Cardiac septum (tissue), 1 donor: ENCODE results near the gene IAH1. TPM values are rescaled to one million over a fixed set of nuclear protein-coding genes. Genes with fewer than 3 reads are reported as not detected.

Source experiments
- DNase-seq: peaks from one replicate; pipeline ENCODE4 v3.0.0-alpha.2; 2020; ENCODE audit warnings: low spot score
- intact Hi-C: fragments of 100-400 bp; cut with DNase I; formaldehyde crosslinking; loops from one replicate; pipeline ENCODE4 v1.14.0; 2022
- total RNA-seq: library from RNA; stranded (reverse); fragmentation: NEBNext Ultra II Directional; extraction: Animal tissue kit (Norgen Biotek cat#: 25700); gene quantifications from one replicate; pipeline ENCODE4 v1.2.1, GENCODE V29; 2021
- donor health status: DM: no; HTN: no; CAD: no.

IAH1 gene
- total RNA-seq, 1 donor from 2014 or later: 92.0 TPM

GRCh38 chr2:9518780-9519179 is 44.4 kb downstream of the IAH1 start:
- intact Hi-C loops: no loop called here
- no peak for DNase-seq

GRCh38 chr2:9519250-9519649 is 44.9 kb downstream of the IAH1 start:
- no peak for DNase-seq
- intact Hi-C loops: no loop called here

GRCh38 chr2:9524291-9524690 is 49.9 kb downstream of the IAH1 start:
- intact Hi-C loops: no loop called here
- DNase-seq: no peak

GRCh38 chr2:9525266-9525665 is 50.9 kb downstream of the IAH1 start:
- intact Hi-C loops: no loop called here
- no peak for DNase-seq

GRCh38 chr2:9527995-9528787 is 53.8 kb downstream of the IAH1 start:
- DNase-seq: no peak
- intact Hi-C loops: no loop called here

GRCh38 chr2:9532421-9532820 is 58.1 kb downstream of the IAH1 start:
- no peak for DNase-seq

GRCh38 chr2:9533663-9534062 is 59.3 kb downstream of the IAH1 start:
- intact Hi-C loops: no loop called here
- no peak for DNase-seq

More at GRCh38 chr2:9532421-9532820, 58.1 kb downstream of the IAH1 start:
- intact Hi-C loops: no loop called here

GRCh38 chr2:9535177-9535576 is 60.8 kb downstream of the IAH1 start:
- no peak for DNase-seq
- intact Hi-C loops: no loop called here

- intact Hi-C loops: no loop called here
Observed at GRCh38 chr2:9536504-9536903, 62.2 kb downstream of the IAH1 start.

GRCh38 chr2:9538000-9538507 is 63.7 kb downstream of the IAH1 start:
- no peak for DNase-seq
- intact Hi-C loops: no loop called here

More at GRCh38 chr2:9536504-9536903, 62.2 kb downstream of the IAH1 start:
- DNase-seq: no peak

Other genes starting within 250 kb of the IAH1 start
- gene ITGB1BP1, start 51.0 kb upstream of the IAH1 start, total RNA-seq: 160 TPM
- 17.1 TPM for gene CPSF3, start 50.9 kb upstream of the IAH1 start, total RNA-seq
- 18.9 TPM for gene ADAM17, start 81.3 kb downstream of the IAH1 start, total RNA-seq
- gene YWHAQ, start 156.4 kb downstream of the IAH1 start, total RNA-seq: 299 TPM